ENCODE measurements around the gene SLC22A2.

Gene SLC22A2

DNA sequence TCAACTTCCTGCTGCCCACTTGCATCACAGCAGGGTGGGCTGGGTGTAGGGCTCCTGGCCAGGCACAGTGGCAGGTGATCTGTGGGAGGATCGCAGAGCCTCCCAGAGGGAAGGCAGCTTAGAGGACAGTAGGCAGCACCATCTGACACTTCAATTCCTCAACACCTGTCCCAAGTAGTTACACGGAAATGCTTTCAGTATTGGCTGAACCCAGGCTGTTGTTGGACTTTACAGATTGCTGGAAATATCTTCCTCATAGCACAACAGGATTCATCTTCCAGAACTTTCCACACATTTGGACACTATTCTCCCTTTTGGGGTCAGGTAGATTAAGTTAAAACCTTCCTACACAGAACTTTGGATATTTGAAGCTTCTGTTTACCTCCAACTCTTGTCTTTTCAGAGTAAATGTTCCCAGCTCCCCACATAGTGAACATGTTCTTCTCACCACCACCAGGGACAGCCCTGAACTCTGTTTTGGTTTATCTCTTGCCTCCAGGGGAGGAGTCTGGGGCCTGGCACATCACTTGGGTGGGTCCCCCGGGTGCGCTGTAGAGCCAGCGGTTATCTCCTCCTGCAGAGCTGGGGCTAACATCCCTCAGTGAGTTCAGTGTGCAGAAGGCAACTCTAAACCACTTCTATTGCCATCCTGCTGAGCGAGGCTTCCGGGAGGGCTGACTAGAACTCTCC, 3.5 kb upstream of the SLC22A2 start:
- DNase-seq (ENCODE audit: low spot score): no peak
- no peak for TF ChIP-seq CTCF (IDR thresholded peaks at IDR 0.05; ENCODE audit: borderline replicate concordance, control extremely low read depth, extremely low read depth, insufficient read depth, missing control alignments)
- in situ Hi-C loops (cut with MboI; ENCODE audit: low sequenced_read_pairs, unreplicated experiment): no loop called here

DNA sequence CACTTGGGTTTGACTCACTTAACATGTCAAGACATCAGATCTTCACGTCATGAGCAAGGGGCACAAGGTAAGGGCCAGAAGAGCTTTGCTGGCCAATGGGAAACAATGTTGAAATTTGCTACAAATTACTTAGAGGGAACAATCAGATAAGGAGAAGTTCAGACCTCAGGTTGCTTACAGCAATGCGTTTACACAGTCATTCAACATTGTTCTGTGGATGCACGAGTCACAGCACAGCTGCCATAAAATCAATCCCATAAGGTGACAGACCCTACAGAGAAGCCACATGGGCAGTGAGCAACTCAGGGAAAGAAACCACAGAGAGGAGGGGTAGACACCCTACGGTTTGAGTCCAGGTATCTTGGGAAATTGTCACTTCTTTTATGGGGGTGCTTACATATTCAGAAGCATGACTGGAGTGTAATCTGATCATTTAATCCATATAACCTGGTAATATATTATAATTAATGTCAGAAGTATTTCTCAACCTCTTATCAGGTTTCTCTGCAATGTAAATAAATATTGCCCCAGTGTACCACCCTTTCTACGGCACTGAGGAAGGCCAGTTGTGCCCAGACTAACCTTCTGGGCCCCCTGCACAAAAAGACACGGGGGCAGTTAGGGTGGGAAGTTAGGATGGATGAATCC, 2.3 kb upstream of the SLC22A2 start:
- in situ Hi-C loops (cut with MboI; ENCODE audit: low sequenced_read_pairs, unreplicated experiment): no loop called here
- no peak for DNase-seq (ENCODE audit: low spot score)
- TF ChIP-seq CTCF (IDR thresholded peaks at IDR 0.05; ENCODE audit: borderline replicate concordance, control extremely low read depth, extremely low read depth, insufficient read depth, missing control alignments): no peak

GRCh38 chr6:160260367-160260766, 1.7 kb upstream of the SLC22A2 start:
- in situ Hi-C loops (cut with MboI; ENCODE audit: low sequenced_read_pairs, unreplicated experiment): no loop called here
- TF ChIP-seq CTCF (IDR thresholded peaks at IDR 0.05; ENCODE audit: borderline replicate concordance, control extremely low read depth, extremely low read depth, insufficient read depth, missing control alignments): no peak
- DNase-seq (ENCODE audit: low spot score): no peak

DNA sequence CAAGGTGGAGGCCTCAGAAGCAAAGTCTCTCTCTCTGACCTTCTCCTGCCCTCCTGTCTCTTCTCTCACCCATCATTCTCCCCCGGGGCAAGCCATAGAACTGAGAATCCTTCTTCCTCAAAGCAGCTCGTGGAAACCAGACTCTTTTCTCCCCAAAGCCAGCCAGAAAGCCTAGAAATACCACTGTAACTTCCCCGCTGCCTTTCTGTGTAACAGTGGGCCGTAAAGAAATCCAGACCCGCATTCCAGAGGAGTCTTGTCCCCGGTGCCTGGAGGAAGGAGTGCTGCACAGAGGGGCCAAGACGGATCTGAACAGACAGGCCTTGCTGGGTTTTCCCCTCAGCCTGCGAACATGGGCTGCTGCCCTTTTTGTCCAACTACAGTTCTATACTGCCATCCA, 977 bp upstream of the SLC22A2 start:
- TF ChIP-seq CTCF (IDR thresholded peaks at IDR 0.05; ENCODE audit: borderline replicate concordance, control extremely low read depth, extremely low read depth, insufficient read depth, missing control alignments): no peak
- no peak for DNase-seq (ENCODE audit: low spot score)
- in situ Hi-C loops (cut with MboI; ENCODE audit: low sequenced_read_pairs, unreplicated experiment): no loop called here

GRCh38 chr6:160259143-160259425, 463 bp upstream of the SLC22A2 start:
- in situ Hi-C loops (cut with MboI; ENCODE audit: low sequenced_read_pairs, unreplicated experiment): no loop called here
- DNase-seq (ENCODE audit: low spot score): no peak
- TF ChIP-seq CTCF (IDR thresholded peaks at IDR 0.05; ENCODE audit: borderline replicate concordance, control extremely low read depth, extremely low read depth, insufficient read depth, missing control alignments): no peak

- in situ Hi-C loops (cut with MboI; ENCODE audit: low sequenced_read_pairs, unreplicated experiment): no loop called here
- no peak for DNase-seq (ENCODE audit: low spot score)
- TF ChIP-seq CTCF (IDR thresholded peaks at IDR 0.05; ENCODE audit: borderline replicate concordance, control extremely low read depth, extremely low read depth, insufficient read depth, missing control alignments): no peak
These were observed 2.2 kb downstream of the SLC22A2 start for GRCh38 chr6:160256445-160256844.
